ENCODE data around the gene NTN1. TPM values are rescaled to one million over a fixed set of nuclear protein-coding genes. Genes with fewer than 3 reads are reported as not detected.

The NTN1 gene
- total RNA-seq, 1 experiment from 2014 or later: 0.94 TPM

GRCh38 chr17:9022573-9023391 is 1.5 kb downstream of the NTN1 start:
- Mint-ChIP-seq H3K27me3 (ENCODE audit: unreplicated experiment) (peaks cover 40% of the 10 kb centered on the region), H3K27ac (ENCODE audit: unreplicated experiment) (no peak overlapping the region), H3K4me1 (ENCODE audit: low read depth, unreplicated experiment) (no peaks in the 10 kb centered on the region), H3K36me3 (ENCODE audit: insufficient read depth, unreplicated experiment) (peaks cover 5% of the 10 kb centered on the region), H3K4me3 (ENCODE audit: low read depth, unreplicated experiment) (peak overlapping the region; percentile 73), H3K9me3 (ENCODE audit: low read depth, unreplicated experiment) (no peaks in the 10 kb centered on the region)
- BruUV-seq (replicated peaks): no TSS peak
- no peak for TF ChIP-seq CTCF (IDR thresholded peaks at IDR 0.05; ENCODE audit: unreplicated experiment)
- intact Hi-C loops (cut with micrococcal nuclease; ENCODE audit: unreplicated experiment): no loop called here
- no peak for DNase-seq
- CTCF ChIA-PET: no interaction called here

GRCh38 chr17:9023392-9024218 is 2.3 kb downstream of the NTN1 start:
- H3K36me3 Mint-ChIP-seq (ENCODE audit: insufficient read depth, unreplicated experiment): peaks cover 5% of the 10 kb centered on the region
- no peak for TF ChIP-seq CTCF (IDR thresholded peaks at IDR 0.05; ENCODE audit: unreplicated experiment)
- no peak for DNase-seq
- intact Hi-C loops (cut with micrococcal nuclease; ENCODE audit: unreplicated experiment): no loop called here
- no peak overlapping the region for H3K27ac Mint-ChIP-seq (ENCODE audit: unreplicated experiment)
- no TSS peak for BruUV-seq (replicated peaks)
- no peaks in the 10 kb centered on the region for H3K4me1 Mint-ChIP-seq (ENCODE audit: low read depth, unreplicated experiment)
- no peaks in the 10 kb centered on the region for H3K9me3 Mint-ChIP-seq (ENCODE audit: low read depth, unreplicated experiment)
- no peak overlapping the region for H3K4me3 Mint-ChIP-seq (ENCODE audit: low read depth, unreplicated experiment)
- H3K27me3 Mint-ChIP-seq (ENCODE audit: unreplicated experiment): peaks cover 40% of the 10 kb centered on the region
- CTCF ChIA-PET: no interaction called here

- BruUV-seq (replicated peaks): no TSS peak
- CTCF ChIA-PET: no interaction called here
- intact Hi-C loops (cut with micrococcal nuclease; ENCODE audit: unreplicated experiment): no loop called here
- no peaks in the 10 kb centered on the region for H3K9me3 Mint-ChIP-seq (ENCODE audit: low read depth, unreplicated experiment)
- H3K4me3 Mint-ChIP-seq (ENCODE audit: low read depth, unreplicated experiment): no peak overlapping the region
- H3K36me3 Mint-ChIP-seq (ENCODE audit: insufficient read depth, unreplicated experiment): peaks cover 5% of the 10 kb centered on the region
- DNase-seq: no peak
- no peak for TF ChIP-seq CTCF (IDR thresholded peaks at IDR 0.05; ENCODE audit: unreplicated experiment)
- peaks cover 32% of the 10 kb centered on the region for H3K27me3 Mint-ChIP-seq (ENCODE audit: unreplicated experiment)
- H3K4me1 Mint-ChIP-seq (ENCODE audit: low read depth, unreplicated experiment): no peaks in the 10 kb centered on the region
- no peak overlapping the region for H3K27ac Mint-ChIP-seq (ENCODE audit: unreplicated experiment)
These were observed 3.2 kb downstream of the NTN1 start for GRCh38 chr17:9024497-9024896.

GRCh38 chr17:9026741-9027140 is 5.4 kb downstream of the NTN1 start:
- CTCF ChIA-PET: no interaction called here
- Mint-ChIP-seq H3K4me3 (ENCODE audit: low read depth, unreplicated experiment) (no peak overlapping the region), H3K27me3 (ENCODE audit: unreplicated experiment) (peaks cover 28% of the 10 kb centered on the region), H3K9me3 (ENCODE audit: low read depth, unreplicated experiment) (no peaks in the 10 kb centered on the region), H3K27ac (ENCODE audit: unreplicated experiment) (no peak overlapping the region), H3K4me1 (ENCODE audit: low read depth, unreplicated experiment) (no peaks in the 10 kb centered on the region), H3K36me3 (ENCODE audit: insufficient read depth, unreplicated experiment) (peaks cover 5% of the 10 kb centered on the region)
- DNase-seq: no peak
- intact Hi-C loops (cut with micrococcal nuclease; ENCODE audit: unreplicated experiment): no loop called here
- no TSS peak for BruUV-seq (replicated peaks)
- no peak for TF ChIP-seq CTCF (IDR thresholded peaks at IDR 0.05; ENCODE audit: unreplicated experiment)

Measured in Calu3 (cell line).